Right atrium auricular region (tissue), 2 donors: ENCODE measurements around the gene PTBP3. TPM values are rescaled to one million over a fixed set of nuclear protein-coding genes. Genes with fewer than 3 reads are reported as not detected.

Source experiments
- DNase-seq: peaks from one replicate; pipeline ENCODE4 v3.0.0-alpha.2; 2019; ENCODE audit warnings: low spot score
- H3K27ac ChIP-seq, 2 donors: fragments of 200-600 bp; sonication (generic); 1 replicate in 1 of 2; 2 replicates in 1 of 2; pipeline ENCODE4 v1.5.1; 2016 to 2019
- H3K27me3 ChIP-seq, 2 donors: fragments of 200-600 bp; sonication (generic); one replicate each; pipeline versions ENCODE4 v1.5.1 to v1.6.0; 2017 to 2019
- H3K36me3 ChIP-seq: fragments of 200-600 bp; sonication (generic); one replicate; pipeline ENCODE4 v1.5.1; 2016
- H3K4me1 ChIP-seq, 2 donors: fragments of 200-600 bp; sonication (generic); one replicate each; pipeline versions ENCODE4 v1.5.1 to v1.6.0; 2017 to 2019
- H3K4me3 ChIP-seq, 2 donors: fragments of 200-600 bp; sonication (generic); 1 replicate in 1 of 2; 2 replicates in 1 of 2; pipeline ENCODE4 v1.5.1; 2017 to 2019; ENCODE audit warnings: mild to moderate bottlenecking in 1 of 2, moderate library complexity in 1 of 2
- H3K9me3 ChIP-seq, 2 donors: fragments of 200-600 bp; sonication (generic); one replicate each; pipeline ENCODE4 v1.5.1; 2019
- CTCF ChIP-seq, 2 donors: fragments of 200-600 bp; sonication (generic); IDR thresholded peaks; one replicate each; pipeline ENCODE4 v1.5.1; 2019; ENCODE audit warnings: antibody characterized with exemption in 2 of 2
- total RNA-seq, 2 donors: library from RNA; depleted of rRNA; stranded (reverse); fragments of >200 nt; gene quantifications; one replicate each; pipeline ENCODE4 v1.1.0, GENCODE V29; 2016

The PTBP3 gene
- total RNA-seq, 2 donors from 2014 or later, result 11.6 to 18.2 TPM

- Histone ChIP-seq H3K27me3 (no peaks in the 10 kb centered on the region), H3K27ac (no peak overlapping the region), H3K9me3 (no peaks in the 10 kb centered on the region), H3K36me3 (peaks cover 19% of the 10 kb centered on the region), H3K4me1 (no peaks in the 10 kb centered on the region), H3K4me3 (no peak overlapping the region)
- no peak for DNase-seq
- TF ChIP-seq CTCF (IDR thresholded peaks at IDR 0.05), result no peak
These were observed 107.3 kb downstream of the PTBP3 start for GRCh38 chr9:112226091-112226490.

GRCh38 chr9:112224401-112225289 lies 108.8 kb downstream of the PTBP3 start:
- H3K36me3 ChIP-seq, result peaks cover 19% of the 10 kb centered on the region
- TF ChIP-seq CTCF (IDR thresholded peaks at IDR 0.05), result no peak
- H3K4me3 ChIP-seq, result no peak overlapping the region
- no peak overlapping the region for H3K27ac ChIP-seq
- DNase-seq, result no peak
- no peaks in the 10 kb centered on the region for H3K4me1 ChIP-seq
- H3K9me3 ChIP-seq, result no peaks in the 10 kb centered on the region
- H3K27me3 ChIP-seq, result no peaks in the 10 kb centered on the region

- Histone ChIP-seq H3K27me3 (no peaks in the 10 kb centered on the region), H3K9me3 (no peaks in the 10 kb centered on the region), H3K27ac (no peak overlapping the region), H3K36me3 (no peaks in the 10 kb centered on the region), H3K4me1 (no peaks in the 10 kb centered on the region), H3K4me3 (no peak overlapping the region)
- TF ChIP-seq CTCF (IDR thresholded peaks at IDR 0.05), result no peak
- DNase-seq, result no peak
These were observed 114.5 kb downstream of the PTBP3 start for GRCh38 chr9:112218908-112219307.

GRCh38 chr9:112212926-112213325 lies 120.5 kb downstream of the PTBP3 start:
- TF ChIP-seq CTCF (IDR thresholded peaks at IDR 0.05), result no peak
- no peak for DNase-seq
- peaks cover 16% of the 10 kb centered on the region for H3K36me3 ChIP-seq

GRCh38 chr9:112207451-112207850 lies 126.0 kb downstream of the PTBP3 start:
- H3K4me1 ChIP-seq, result no peaks in the 10 kb centered on the region
- no peak overlapping the region for H3K4me3 ChIP-seq
- H3K27ac ChIP-seq, result no peak overlapping the region
- no peak for DNase-seq
- TF ChIP-seq CTCF (IDR thresholded peaks at IDR 0.05), result no peak
- H3K9me3 ChIP-seq, result peaks cover 0 to 20% of the 10 kb centered on the region in 2 donors
- no peaks in the 10 kb centered on the region for H3K27me3 ChIP-seq
- peaks cover 16% of the 10 kb centered on the region for H3K36me3 ChIP-seq

More at GRCh38 chr9:112212926-112213325, 120.5 kb downstream of the PTBP3 start:
- Histone ChIP-seq H3K4me1 (no peaks in the 10 kb centered on the region), H3K4me3 (no peak overlapping the region), H3K27me3 (no peaks in the 10 kb centered on the region), H3K27ac (no peak overlapping the region), H3K9me3 (peaks cover 0 to 11% of the 10 kb centered on the region in 2 donors)
